ENCODE results near the gene CD99.

The CD99 gene

GRCh38 chrX:2690856-2691542 is at the start of gene CD99:
Gene CD99, plus strand, starts transcription at chrX:2691295. Its CDS starts 66 bp downstream, at chrX:2691361.
- DNase-seq (ENCODE audit: low read depth in 3 of 3): peak; percentile 70 to 91 (median 89)

- DNase-seq (ENCODE audit: low read depth in 3 of 3): no peak
Observed at GRCh38 chrX:2642146-2642545, 48.9 kb upstream of the CD99 start.

GRCh38 chrX:2642791-2643190 is 48.3 kb upstream of the CD99 start:
- no peak for DNase-seq (ENCODE audit: low read depth in 3 of 3)

GRCh38 chrX:2643880-2644279 is 47.2 kb upstream of the CD99 start:
- no peak for DNase-seq (ENCODE audit: low read depth in 3 of 3)

GRCh38 chrX:2645563-2645962 is 45.5 kb upstream of the CD99 start:
- no peak for DNase-seq (ENCODE audit: low read depth in 3 of 3)

- no peak for DNase-seq (ENCODE audit: low read depth in 3 of 3)
Observed at GRCh38 chrX:2647627-2648026, 43.5 kb upstream of the CD99 start.

GRCh38 chrX:2650037-2650436 is 41.1 kb upstream of the CD99 start:
- DNase-seq (ENCODE audit: low read depth in 3 of 3): no peak

- DNase-seq (ENCODE audit: low read depth in 3 of 3): no peak
Observed at GRCh38 chrX:2650865-2651264, 40.2 kb upstream of the CD99 start.

GRCh38 chrX:2652106-2652505 is 39.0 kb upstream of the CD99 start:
- DNase-seq (ENCODE audit: low read depth in 3 of 3): no peak

GRCh38 chrX:2654436-2655340 is 36.4 kb upstream of the CD99 start:
- no peak for DNase-seq (ENCODE audit: low read depth in 3 of 3)

- DNase-seq (ENCODE audit: low read depth in 3 of 3): no peak
Observed at GRCh38 chrX:2656257-2656836, 34.7 kb upstream of the CD99 start.

GRCh38 chrX:2657532-2658113 is 33.5 kb upstream of the CD99 start:
- no peak for DNase-seq (ENCODE audit: low read depth in 3 of 3)

- DNase-seq (ENCODE audit: low read depth in 3 of 3): no peak
Observed at GRCh38 chrX:2658585-2659292, 32.4 kb upstream of the CD99 start.

- DNase-seq (ENCODE audit: low read depth in 3 of 3): no peak
Observed at GRCh38 chrX:2662586-2662985, 28.5 kb upstream of the CD99 start.

- DNase-seq (ENCODE audit: low read depth in 3 of 3): no peak
Observed at GRCh38 chrX:2664502-2664901, 26.6 kb upstream of the CD99 start.

GRCh38 chrX:2665387-2666304 is 25.4 kb upstream of the CD99 start:
- no peak for DNase-seq (ENCODE audit: low read depth in 3 of 3)

- DNase-seq (ENCODE audit: low read depth in 3 of 3): no peak
Observed at GRCh38 chrX:2666491-2666890, 24.6 kb upstream of the CD99 start.

GRCh38 chrX:2670978-2671377 is 20.1 kb upstream of the CD99 start:
- DNase-seq (ENCODE audit: low read depth in 3 of 3): no peak

- DNase-seq (ENCODE audit: low read depth in 3 of 3): no peak
Observed at GRCh38 chrX:2672084-2672483, 19.0 kb upstream of the CD99 start.

- DNase-seq (ENCODE audit: low read depth in 3 of 3): no peak
Observed at GRCh38 chrX:2673611-2674010, 17.5 kb upstream of the CD99 start.

Measured in stimulated activated CD4-positive, alpha-beta T cell treated with anti-CD3 and anti-CD28 coated beads, TNF-alpha, amount 100 ng/mL, for 4 hours (primary cell).